GM23338 (cell line): ENCODE results near the gene TPSB2. TPM values are rescaled to one million over a fixed set of nuclear protein-coding genes. Genes with fewer than 3 reads are reported as not detected.
"Not testable (repeated sequence)": the region's sequence is repeated elsewhere in the genome, so short reads cannot be mapped to it uniquely, and the experiment has no call there.

Experiments used
- ATAC-seq: fragments of 200-7000 bp; cut with Tn5 transposase; 3 replicates; pipeline ENCODE4 v1.9.1; 2020
- DNase-seq: peaks from one replicate; pipeline ENCODE4 v3.0.0-alpha.2; 2015; ENCODE audit warnings: low spot score
- H2AFZ ChIP-seq: fragments of 200-600 bp; sonication (generic); 2 replicates; pipeline ENCODE4 v1.8.0; 2016; ENCODE audit warnings: antibody characterized with exemption, mild to moderate bottlenecking, moderate library complexity
- H3F3A ChIP-seq: fragments of 200-600 bp; sonication (generic); replicated peaks from 2 replicates; pipeline ENCODE4 v1.8.0; 2017; ENCODE audit warnings: antibody characterized with exemption, mixed run types, low read depth
- H3K27ac ChIP-seq: fragments of 200-600 bp; sonication (generic); 2 replicates; pipeline ENCODE4 v1.6.1; 2016; ENCODE audit warnings: low read depth
- H3K27me3 ChIP-seq: fragments of 200-600 bp; sonication (generic); 2 replicates; pipeline ENCODE4 v1.8.0; 2016; ENCODE audit warnings: mild to moderate bottlenecking, mixed run types, moderate library complexity; ENCODE audit not compliant: insufficient read depth
- H3K36me3 ChIP-seq: fragments of 200-600 bp; sonication (generic); 2 replicates; pipeline ENCODE4 v1.8.0; 2016; ENCODE audit warnings: mild to moderate bottlenecking; ENCODE audit not compliant: insufficient read depth
- H3K4me1 ChIP-seq: fragments of 200-600 bp; sonication (generic); 2 replicates; pipeline ENCODE4 v1.8.0; 2016; ENCODE audit warnings: mild to moderate bottlenecking, moderate library complexity; ENCODE audit not compliant: insufficient read depth
- H3K4me2 ChIP-seq: fragments of 200-600 bp; sonication (generic); 2 replicates; pipeline ENCODE4 v1.7.1; 2017; ENCODE audit warnings: mixed run types
- H3K4me3 ChIP-seq: fragments of 200-600 bp; sonication (generic); 2 replicates; pipeline ENCODE4 v1.6.1; 2016; ENCODE audit warnings: mixed run types
- H3K79me2 ChIP-seq: fragments of 200-600 bp; sonication (generic); replicated peaks from 2 replicates; pipeline ENCODE4 v1.8.0; 2017; ENCODE audit warnings: mild to moderate bottlenecking; ENCODE audit not compliant: insufficient read depth
- H3K9me2 ChIP-seq: fragments of 200-600 bp; sonication (generic); 2 replicates; pipeline ENCODE4 v1.8.0; 2017; ENCODE audit not compliant: insufficient read depth
- H4K20me1 ChIP-seq: fragments of 200-600 bp; sonication (generic); replicated peaks from 2 replicates; pipeline ENCODE4 v1.8.0; 2017; ENCODE audit warnings: mild to moderate bottlenecking; ENCODE audit not compliant: insufficient read depth
- H3K27ac Mint-ChIP-seq: 2 replicates; pipeline ENCODE4 v1.8.0; 2020; ENCODE audit warnings: inconsistent platforms, mild to moderate bottlenecking, moderate library complexity, mixed read lengths
- H3K27me3 Mint-ChIP-seq: 3 replicates; pipeline ENCODE4 v1.8.0; 2022; ENCODE audit warnings: low read depth, mild to moderate bottlenecking, moderate library complexity, mixed read lengths, inconsistent platforms; ENCODE audit not compliant: insufficient read depth, poor library complexity
- H3K36me3 Mint-ChIP-seq: 3 replicates; pipeline ENCODE4 v1.8.0; 2021; ENCODE audit warnings: low read depth, mild to moderate bottlenecking, inconsistent platforms, moderate library complexity, mixed read lengths
- H3K4me1 Mint-ChIP-seq: 3 replicates; pipeline ENCODE4 v1.8.0; 2020; ENCODE audit warnings: mild to moderate bottlenecking, inconsistent platforms, mixed read lengths
- H3K4me3 Mint-ChIP-seq: 3 replicates; pipeline ENCODE4 v1.8.0; 2021; ENCODE audit warnings: moderate library complexity, mild to moderate bottlenecking, inconsistent platforms, mixed read lengths
- H3K9me3 Mint-ChIP-seq: 3 replicates; pipeline ENCODE4 v1.8.0; 2020; ENCODE audit warnings: moderate library complexity, mild to moderate bottlenecking, inconsistent platforms, mixed read lengths
- STAT1 ChIP-seq: IDR thresholded peaks from one replicate; pipeline ENCODE4 v1.6.1; 2016; ENCODE audit warnings: antibody characterized with exemption; ENCODE audit not compliant: unreplicated experiment
- polyA plus RNA-seq: library from polyadenylated mRNA; unstranded; fragments of >200 nt; fragmentation: Nextera tagmentation; extraction: Ambion mirVana; gene quantifications from 2 replicates; pipeline ENCODE4 v1.2.1, GENCODE V29; 2016
- total RNA-seq: library from RNA; depleted of rRNA; stranded (reverse); fragments of >200 nt; shearing (Covaris generic); gene quantifications from 2 replicates; pipeline ENCODE4 v1.2.3, GENCODE V29; 2014

The TPSB2 gene
- total and polyA plus RNA-seq, 2 experiments from 2014 or later: 0.23 TPM; not detected in 1

- no peak for TF ChIP-seq STAT1
These were observed 14.9 kb upstream of the TPSB2 start (continued) for GRCh38 chr16:1244881-1245280.

- not testable (repeated sequence) for H3K36me3 ChIP-seq, H3K36me3 Mint-ChIP-seq, H3K9me2 ChIP-seq, H3K4me3 Mint-ChIP-seq, H3K4me2 ChIP-seq, H3K4me1 ChIP-seq, H3K4me1 Mint-ChIP-seq, ATAC-seq, H3K27ac ChIP-seq, H3K9me3 Mint-ChIP-seq, H3K27ac Mint-ChIP-seq, H3K4me3 ChIP-seq, H3F3A ChIP-seq, H2AFZ ChIP-seq, H4K20me1 ChIP-seq, DNase-seq, H3K79me2 ChIP-seq
- peaks cover 16% of the 10 kb centered on the region; the same call in 1 of the 2 replicates for H3K27me3 ChIP-seq
- peaks cover 16% of the 10 kb centered on the region for H3K27me3 Mint-ChIP-seq
These were observed 14.2 kb upstream of the TPSB2 start for GRCh38 chr16:1243907-1244850.

GRCh38 chr16:1243363-1243762 is 13.4 kb upstream of the TPSB2 start:
- not testable (repeated sequence) for H3K36me3 Mint-ChIP-seq, H3K4me2 ChIP-seq, H3K4me1 ChIP-seq, H3K36me3 ChIP-seq, ATAC-seq, H3K4me3 Mint-ChIP-seq, H3K27ac ChIP-seq, H3K27ac Mint-ChIP-seq, H3K79me2 ChIP-seq, H3K4me3 ChIP-seq, H3K9me3 Mint-ChIP-seq, H3K9me2 ChIP-seq, H4K20me1 ChIP-seq, H2AFZ ChIP-seq, H3K4me1 Mint-ChIP-seq, H3F3A ChIP-seq, DNase-seq
- H3K27me3 Mint-ChIP-seq: peaks cover 16% of the 10 kb centered on the region
- H3K27me3 ChIP-seq: peaks cover 16% of the 10 kb centered on the region; the same call in 1 of the 2 replicates

- not testable (repeated sequence) for H3K79me2 ChIP-seq, DNase-seq, H3K27ac ChIP-seq, H3K36me3 Mint-ChIP-seq, H3K36me3 ChIP-seq, H4K20me1 ChIP-seq, H3K27me3 Mint-ChIP-seq, H3K4me3 Mint-ChIP-seq, H3K4me3 ChIP-seq, H3K4me1 Mint-ChIP-seq, ATAC-seq, H3F3A ChIP-seq, H3K4me1 ChIP-seq, H3K4me2 ChIP-seq, H3K9me3 Mint-ChIP-seq, H3K27ac Mint-ChIP-seq, H2AFZ ChIP-seq, H3K27me3 ChIP-seq, H3K9me2 ChIP-seq
These were observed 11.1 kb upstream of the TPSB2 start for GRCh38 chr16:1241081-1241480.

- H3K4me3 ChIP-seq, H3K27me3 ChIP-seq, H3K4me3 Mint-ChIP-seq, H3F3A ChIP-seq, H3K27ac Mint-ChIP-seq, H3K9me3 Mint-ChIP-seq, H3K4me2 ChIP-seq, H3K79me2 ChIP-seq, H3K36me3 ChIP-seq, H3K9me2 ChIP-seq, DNase-seq, H3K36me3 Mint-ChIP-seq, ATAC-seq, H3K4me1 Mint-ChIP-seq, H4K20me1 ChIP-seq, H2AFZ ChIP-seq, H3K27me3 Mint-ChIP-seq, H3K4me1 ChIP-seq, H3K27ac ChIP-seq: not testable (repeated sequence)
These were observed 10.5 kb upstream of the TPSB2 start, which contains the start of gene TPSAB1 for GRCh38 chr16:1240436-1240835. TPSAB1 (plus strand) TSS chr16:1240705; CDS start chr16:1240939, 234 bp downstream.

- not testable (repeated sequence) for H3K9me2 ChIP-seq, H3K27ac Mint-ChIP-seq, H3K36me3 Mint-ChIP-seq, H3F3A ChIP-seq, H3K36me3 ChIP-seq, H2AFZ ChIP-seq, H3K27me3 ChIP-seq, H3K4me2 ChIP-seq, H3K4me3 Mint-ChIP-seq, H4K20me1 ChIP-seq, H3K9me3 Mint-ChIP-seq, ATAC-seq, H3K27me3 Mint-ChIP-seq, H3K4me1 Mint-ChIP-seq, DNase-seq, H3K79me2 ChIP-seq, H3K4me3 ChIP-seq, H3K27ac ChIP-seq, H3K4me1 ChIP-seq
These were observed 9.6 kb upstream of the TPSB2 start for GRCh38 chr16:1239575-1239974.

GRCh38 chr16:1238909-1239308 is 8.9 kb upstream of the TPSB2 start:
- not testable (repeated sequence) for H3K27me3 Mint-ChIP-seq, H3K4me3 Mint-ChIP-seq, H3K27ac Mint-ChIP-seq, H4K20me1 ChIP-seq, H3K36me3 Mint-ChIP-seq, H3K36me3 ChIP-seq, DNase-seq, H3K4me3 ChIP-seq, H3K4me1 Mint-ChIP-seq, H3K27me3 ChIP-seq, H3K9me3 Mint-ChIP-seq, H3K27ac ChIP-seq, H3K9me2 ChIP-seq, H3F3A ChIP-seq, H3K4me1 ChIP-seq, H3K4me2 ChIP-seq, H3K79me2 ChIP-seq, H2AFZ ChIP-seq
- peak; percentile 58 for ATAC-seq
